ENCODE data around the gene PRDM10.
A peak's percentile ranks its signal among the peaks of the same experiment; 100 is the strongest.

Gene PRDM10

DNA sequence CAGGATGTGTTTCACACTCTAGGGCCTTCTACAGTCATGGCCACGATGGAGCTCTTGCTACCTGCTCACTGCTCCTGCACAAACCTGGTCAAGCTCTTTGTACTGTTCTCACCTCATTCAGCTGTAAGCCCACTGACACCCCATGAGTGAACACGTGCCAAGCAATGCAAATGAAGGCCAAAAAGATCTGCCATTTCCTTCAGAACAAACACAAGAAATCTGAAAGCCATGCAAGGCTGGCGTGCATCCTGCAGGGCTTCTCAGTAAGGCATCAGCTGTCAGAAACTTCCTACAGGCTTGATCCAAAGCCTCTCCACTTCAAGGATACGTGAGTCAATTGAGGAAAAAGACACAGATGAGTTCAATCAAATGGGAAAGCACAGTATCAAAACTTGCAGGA is 63.1 kb downstream of the PRDM10 start:
- DNase-seq, result no peak

DNA sequence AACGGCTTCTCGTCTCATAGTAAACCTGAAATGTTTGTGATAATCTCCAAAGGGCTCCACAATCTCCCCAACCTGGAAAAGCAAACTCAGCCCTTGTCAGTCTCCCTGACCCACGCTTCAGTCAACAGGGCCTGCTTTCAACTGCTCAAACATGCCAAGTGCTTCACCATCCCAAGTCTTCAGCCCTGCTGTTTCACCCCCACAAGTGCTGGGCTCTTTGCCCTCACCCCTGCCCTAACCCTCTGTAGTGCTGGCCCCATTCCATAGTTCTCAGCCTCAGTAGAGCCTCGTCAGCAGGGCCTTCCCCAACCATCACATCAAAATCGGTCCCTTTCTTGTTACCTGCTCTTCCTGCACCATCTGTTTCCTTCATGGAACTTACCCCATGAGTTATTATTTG is 63.9 kb downstream of the PRDM10 start:
- no peak for DNase-seq

DNA sequence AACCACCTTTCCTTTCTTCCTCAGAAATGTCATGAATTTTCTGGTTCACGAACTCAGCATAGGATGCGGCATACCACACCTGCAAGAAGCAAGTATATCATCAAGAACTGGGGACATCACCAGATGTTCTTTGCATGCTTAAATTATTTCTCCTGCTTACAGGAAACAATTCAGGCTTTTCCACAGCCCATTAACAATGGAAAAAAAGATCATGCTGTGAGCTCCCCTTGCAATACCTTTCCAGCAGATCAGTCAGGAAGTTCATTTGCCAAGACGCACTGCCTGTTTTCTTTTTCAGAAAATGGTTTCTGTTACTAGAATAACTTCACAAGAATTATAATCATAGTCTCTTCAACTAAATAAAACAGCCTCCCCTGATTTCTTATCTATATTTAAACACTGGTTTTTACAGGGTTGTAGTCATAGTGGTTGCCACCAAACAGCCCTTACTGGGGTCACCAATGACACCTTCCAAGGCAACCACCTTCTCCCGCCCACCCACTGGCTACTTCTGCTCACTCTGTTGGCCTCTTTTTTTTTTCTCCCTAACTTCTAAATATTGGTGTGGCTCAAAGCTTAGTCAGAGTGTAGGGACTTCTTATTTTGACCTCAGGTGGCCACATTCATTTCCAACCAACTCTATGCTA is 64.9 kb downstream of the PRDM10 start:
- DNase-seq, result no peak

GRCh38 chr11:129935723-129936122 is 66.9 kb downstream of the PRDM10 start:
- no peak for DNase-seq

DNA sequence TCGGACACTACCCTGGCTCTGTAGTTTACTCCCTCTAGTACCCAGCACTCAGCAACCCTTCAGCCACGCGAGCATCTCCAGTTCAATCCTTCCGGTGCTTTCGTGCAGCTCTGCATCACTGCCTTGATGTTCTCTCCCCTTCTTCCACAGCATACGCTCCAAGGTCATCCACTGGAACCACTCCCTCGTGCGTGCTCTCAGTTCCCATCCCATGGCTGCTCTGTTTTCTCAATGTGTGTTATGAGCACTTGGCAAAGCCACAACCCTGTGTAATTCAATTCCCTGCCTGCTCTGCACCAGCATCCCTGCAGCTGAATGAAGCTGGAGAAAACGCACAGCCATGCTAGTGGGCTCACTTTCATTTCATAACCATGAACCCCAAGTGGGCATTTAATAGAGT is 68.7 kb downstream of the PRDM10 start:
- no peak for DNase-seq

- no peak for DNase-seq
These were observed 69.4 kb downstream of the PRDM10 start for GRCh38 chr11:129933262-129933661.

GRCh38 chr11:129932381-129933067 is 70.1 kb downstream of the PRDM10 start:
- DNase-seq, result no peak

- no peak for DNase-seq
These were observed 71.9 kb downstream of the PRDM10 start for GRCh38 chr11:129930743-129931142.

- DNase-seq, result no peak
These were observed 72.3 kb downstream of the PRDM10 start for GRCh38 chr11:129930296-129930695.

DNA sequence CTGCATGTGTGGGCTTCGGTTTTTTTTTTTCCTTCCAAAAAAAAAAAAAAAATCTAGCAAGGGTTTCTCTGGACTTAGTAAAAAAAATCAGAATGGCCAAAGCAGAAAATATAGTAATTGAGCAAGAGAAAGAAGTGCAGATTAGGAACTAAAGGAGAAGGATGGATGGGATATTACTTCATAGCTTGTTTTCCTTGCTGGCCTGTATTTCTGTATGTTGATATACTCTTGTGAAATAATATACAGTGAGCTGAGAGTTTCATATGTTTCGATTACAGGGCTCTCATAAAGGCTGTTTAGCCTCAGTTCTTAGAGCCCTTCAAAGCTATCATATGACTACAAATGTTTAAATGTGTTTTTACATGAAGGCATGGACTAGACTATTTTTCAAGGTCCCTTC is 72.9 kb downstream of the PRDM10 start:
- DNase-seq, result no peak

DNA sequence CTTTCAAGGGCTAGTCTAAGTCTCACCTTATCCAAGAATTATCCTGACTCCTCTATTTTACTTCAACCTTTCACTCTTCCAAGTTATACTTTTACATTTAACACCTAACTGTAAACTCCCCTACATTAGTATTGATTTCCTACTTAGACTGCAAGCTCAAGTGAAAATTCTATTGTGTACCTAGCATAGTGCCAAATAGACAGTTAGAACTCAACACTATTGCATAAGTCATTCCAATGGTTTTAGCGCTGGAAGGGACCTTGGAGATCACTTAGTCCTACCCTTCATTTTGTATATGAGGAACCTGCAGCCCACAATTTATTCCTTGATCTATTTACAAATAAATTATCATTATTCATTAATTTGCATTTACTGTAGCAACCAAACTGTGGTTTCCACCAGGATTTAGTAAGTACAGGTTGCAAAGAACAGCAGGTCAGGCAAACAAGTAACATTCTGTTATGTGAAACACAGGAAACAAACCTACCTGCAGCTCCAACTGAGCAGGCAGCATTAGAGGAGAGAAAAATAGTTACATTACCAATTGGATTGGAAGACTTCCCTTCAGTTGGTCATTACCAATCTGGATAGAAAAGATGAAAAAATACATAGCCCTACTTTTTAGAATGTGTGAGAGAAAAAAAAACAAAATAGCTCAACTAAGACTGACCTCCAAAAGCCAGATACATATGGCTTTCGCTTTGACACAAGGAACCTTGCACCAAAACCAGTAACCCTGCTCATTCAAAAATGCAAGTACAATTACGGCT is 73.5 kb downstream of the PRDM10 start:
- DNase-seq, result no peak

DNA sequence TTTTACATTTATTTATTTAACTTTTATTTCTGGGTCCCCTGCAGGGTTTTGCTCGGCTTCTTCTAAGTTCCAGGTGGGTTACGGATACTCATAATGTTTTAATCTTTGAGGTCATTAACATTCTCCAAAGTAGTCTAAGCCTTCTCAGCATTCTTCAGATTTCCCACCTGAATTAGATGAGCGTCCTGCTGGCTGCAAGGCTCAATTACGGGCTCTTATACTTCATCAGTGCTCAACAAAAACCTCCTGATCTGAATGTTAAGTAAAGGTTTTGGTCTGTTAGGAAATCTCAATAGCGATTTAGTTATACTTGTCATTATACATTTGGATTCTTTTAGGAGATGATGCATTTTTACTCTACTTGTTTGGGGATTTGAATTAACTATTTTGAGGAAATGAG is 80.0 kb downstream of the PRDM10 start:
- no peak for DNase-seq

GRCh38 chr11:129918361-129918760 is 84.3 kb downstream of the PRDM10 start:
- DNase-seq, result no peak

DNA sequence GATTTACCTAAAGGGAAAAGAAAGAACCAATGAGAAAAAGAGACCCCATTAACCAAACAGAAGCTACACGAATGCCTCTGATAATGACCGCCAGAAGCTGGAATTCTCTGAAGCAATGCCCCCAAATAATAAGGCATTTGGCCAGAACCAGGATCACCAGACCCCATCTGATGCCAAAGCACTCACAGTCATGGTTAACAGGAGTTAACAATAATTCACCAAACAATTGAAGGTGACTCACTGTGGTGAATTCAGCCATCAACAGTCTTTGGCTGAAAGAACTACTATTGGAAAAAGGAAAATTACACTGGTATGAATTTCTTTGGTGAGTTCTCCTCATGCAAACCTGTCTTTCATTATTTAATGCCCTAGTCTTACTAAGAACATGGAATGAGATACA is 85.4 kb downstream of the PRDM10 start:
- DNase-seq, result no peak

DNA sequence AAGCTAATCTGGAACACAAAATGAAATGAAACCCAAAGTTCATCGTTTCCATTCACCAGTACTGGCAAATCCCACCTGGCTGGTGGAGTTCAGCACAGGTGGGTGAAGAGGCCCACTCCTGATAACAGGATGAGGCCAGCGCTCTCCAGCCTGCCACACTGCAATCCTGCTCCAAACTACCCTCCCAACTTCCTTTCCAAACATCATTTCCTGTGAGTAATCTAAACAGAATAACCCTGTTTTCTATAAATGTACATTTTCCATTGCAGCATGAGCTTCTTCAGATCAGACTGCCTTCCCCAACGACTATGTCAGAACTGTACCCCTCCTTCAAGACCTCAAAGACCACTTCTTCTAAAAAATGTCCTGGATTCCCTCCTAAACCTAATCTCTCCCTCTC is 91.3 kb downstream of the PRDM10 start:
- DNase-seq, result no peak

DNA sequence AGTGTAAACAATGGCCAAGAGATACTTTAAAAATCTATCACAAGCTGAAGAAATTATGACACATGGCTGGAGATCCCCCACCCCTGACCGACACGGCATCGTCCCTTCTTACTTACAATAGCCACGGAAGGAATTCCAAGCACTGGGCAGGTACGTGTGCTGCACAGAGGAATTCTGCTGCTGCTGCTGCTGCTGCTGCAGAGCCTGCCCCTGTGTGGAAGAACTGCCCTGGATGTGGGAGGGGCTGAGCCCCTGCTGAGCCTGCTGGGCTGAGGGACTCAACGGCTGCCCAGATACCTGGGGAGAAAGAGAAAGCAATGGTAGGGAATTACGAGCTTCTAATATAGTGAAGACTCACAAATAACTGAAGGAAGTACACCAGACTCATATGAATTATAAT is 92.3 kb downstream of the PRDM10 start:
- no peak for DNase-seq

DNA sequence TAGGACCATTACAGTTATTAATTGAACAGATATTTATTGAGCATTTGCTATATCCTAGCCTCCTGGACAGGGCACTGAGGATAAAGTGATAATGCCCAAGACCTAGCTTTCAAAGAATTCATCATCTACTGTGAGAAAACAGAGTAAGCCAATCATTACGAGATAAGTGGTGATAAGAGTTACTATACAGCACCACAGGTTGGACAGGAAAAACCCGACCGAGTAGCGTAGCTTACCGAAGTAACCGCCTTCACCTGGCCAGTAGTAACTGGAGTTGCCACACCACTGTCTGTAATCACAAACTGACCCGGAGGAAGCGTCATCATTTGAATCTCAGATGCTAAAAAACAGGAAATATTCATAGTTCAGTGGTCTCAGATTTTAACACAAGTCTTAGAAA is 97.2 kb downstream of the PRDM10 start:
- no peak for DNase-seq

DNA sequence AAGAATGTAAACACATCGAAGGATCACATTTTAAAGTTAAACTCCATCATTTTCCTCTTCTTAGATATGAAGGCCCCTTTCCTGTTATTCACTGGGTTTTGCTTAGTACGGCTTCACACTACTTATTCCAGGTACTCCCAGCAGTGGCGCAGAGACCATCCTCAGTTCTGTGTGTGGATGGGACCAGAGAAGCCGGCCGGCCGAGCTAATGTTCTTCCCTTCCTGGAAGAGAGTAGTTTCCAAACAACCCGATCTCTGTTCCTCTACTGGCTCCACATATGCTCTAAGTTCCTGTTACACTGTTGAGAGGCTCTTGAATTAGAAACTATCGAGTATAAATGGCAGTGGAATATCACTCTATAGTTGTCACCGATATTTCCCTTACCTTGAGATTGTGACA is 106.6 kb downstream of the PRDM10 start:
- no peak for DNase-seq

- peak; percentile 79 for DNase-seq
These were observed 107.3 kb downstream of the PRDM10 start, which contains the start of gene NFRKB for GRCh38 chr11:129895126-129896041. NFRKB (minus strand) TSS chr11:129895578; CDS start chr11:129892849, 2,729 bp downstream.

GRCh38 chr11:129894278-129895125 is 108.1 kb downstream of the PRDM10 start:
- DNase-seq, result peak; percentile 37

DNA sequence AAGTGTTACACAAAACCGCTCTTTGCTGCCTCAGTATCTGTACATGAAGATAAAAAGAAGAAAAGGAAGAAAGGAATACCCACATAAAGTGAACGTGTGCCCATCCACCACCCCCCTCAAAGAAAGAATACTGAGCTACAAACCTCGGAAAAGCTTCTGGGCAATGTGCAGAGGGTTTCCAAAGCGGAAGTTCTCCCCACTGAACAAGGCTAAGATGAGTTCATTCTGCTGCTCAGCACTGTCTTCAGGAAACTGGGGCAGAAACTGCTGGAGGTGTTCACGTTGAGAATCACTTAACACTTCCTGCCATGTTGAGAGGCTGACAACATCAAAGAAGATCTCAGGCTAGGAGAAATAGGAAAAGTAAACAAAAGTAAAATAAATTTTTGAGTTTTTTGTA is 114.2 kb downstream of the PRDM10 start:
- DNase-seq, result no peak

- DNase-seq, result no peak
These were observed 117.3 kb downstream of the PRDM10 start for GRCh38 chr11:129885381-129885780.

All from hematopoietic multipotent progenitor cell treated with erythropoietin and hydrocortisone succinate and interleukin-3 and kit ligand, for 8 days (in vitro differentiated cells).